Esophagus squamous epithelium (tissue), 5 donors: Measurements from ENCODE around the gene DHX57. TPM values are rescaled to one million over a fixed set of nuclear protein-coding genes. Genes with fewer than 3 reads are reported as not detected.

Experiments used
- DNase-seq: peaks from one replicate; lab custom pipeline; 2025; lab: John Stamatoyannopoulos, UW
- H3K27ac ChIP-seq, 4 donors: fragments of 200-600 bp; sonication (generic); one replicate each; pipeline ENCODE4 v1.5.1; 2016 to 2019; ENCODE audit warnings: mild to moderate bottlenecking in 1 of 4
- H3K27me3 ChIP-seq, 4 donors: fragments of 200-600 bp; sonication (generic); 1 replicate in 3 of 4; 2 replicates in 1 of 4; pipeline versions ENCODE4 v1.5.1 to v1.6.0; 2017 to 2021; ENCODE audit warnings: antibody characterized with exemption in 1 of 4
- H3K36me3 ChIP-seq, 3 donors: fragments of 200-600 bp; sonication (generic); one replicate each; pipeline ENCODE4 v1.5.1; 2016 to 2019
- H3K4me1 ChIP-seq, 3 donors: fragments of 200-600 bp; sonication (generic); one replicate each; pipeline ENCODE4 v1.5.1; 2017 to 2019
- H3K4me3 ChIP-seq, 4 donors: fragments of 200-600 bp; sonication (generic); 1 replicate in 3 of 4; 2 replicates in 1 of 4; pipeline ENCODE4 v1.5.1; 2016 to 2019; ENCODE audit warnings: mild to moderate bottlenecking in 2 of 4, moderate library complexity in 1 of 4
- H3K9me3 ChIP-seq, 3 donors: fragments of 200-600 bp; sonication (generic); one replicate each; pipeline ENCODE4 v1.5.1; 2016 to 2019
- CTCF ChIP-seq, 6 experiments: fragments of 450-650 bp in 4 of 6; fragments of 200-600 bp in 2 of 6; sonication (generic) in 2 of 6; IDR thresholded peaks; one replicate each; pipeline ENCODE4 v1.5.1; 2016 to 2019; ENCODE audit warnings: antibody characterized with exemption in 6 of 6, mild to moderate bottlenecking in 4 of 6, moderate library complexity in 4 of 6
- POLR2A ChIP-seq, 4 donors: fragments of 450-650 bp; IDR thresholded peaks; one replicate each; pipeline ENCODE4 v1.6.1; 2017; ENCODE audit warnings: antibody characterized with exemption in 4 of 4, mild to moderate bottlenecking in 4 of 4, moderate library complexity in 3 of 4
- WGBS, 2 donors: methylation state at CpG; one replicate each; pipeline ENCODE4 v1.1.5; 2018; 5-methylcytosine and 5-hydroxymethylcytosine counted together
- intact Hi-C: fragments of 100-400 bp; cut with DNase I; formaldehyde crosslinking; loops from one replicate; pipeline ENCODE4 v1.15.0; 2022
- small RNA-seq, 4 donors: library from RNA; depleted of rRNA; stranded (forward); fragments of <200 nt; gene quantifications; one replicate each; pipeline ENCODE3, GENCODE V24; 2016
- total RNA-seq, 4 donors: library from RNA; depleted of rRNA; stranded (reverse); fragments of >200 nt; gene quantifications; one replicate each; pipeline ENCODE4 v1.1.0, GENCODE V29; 2016
- donor health status: DM: yes; HTN: yes; CAD: no.

DHX57 gene
- total RNA-seq, 4 donors from 2014 or later: 7.1 to 13.5 (median 10.1) TPM

- H3K27ac ChIP-seq: peak overlapping the region; percentile 95 to 100 (median 100)
- peaks cover 20 to 45% (median 29%) of the 10 kb centered on the region in 3 donors for H3K36me3 ChIP-seq
- peak in 1 of 6 experiments; percentile 8 for TF ChIP-seq CTCF (IDR thresholded peaks at IDR 0.05)
- TF ChIP-seq POLR2A (IDR thresholded peaks at IDR 0.05): peak in 3 of 4 donors; percentile 63 to 91 (median 85)
- no peak for DNase-seq
- peak overlapping the region; percentile 72 to 99 (median 95) for H3K4me3 ChIP-seq
- WGBS, 2 donors: 0% methylated on average over 22 to 48 of the region's 59 CpGs
- intact Hi-C loops: no loop called here
- no peaks in the 10 kb centered on the region for H3K27me3 ChIP-seq
- peaks cover 7 to 68% (median 37%) of the 10 kb centered on the region in 3 donors for H3K4me1 ChIP-seq
- no peaks in the 10 kb centered on the region for H3K9me3 ChIP-seq
Observed at GRCh38 chr2:38750011-38750890, 125.5 kb downstream of the DHX57 start.

GRCh38 chr2:38748943-38749804 is 126.6 kb downstream of the DHX57 start:
- Histone ChIP-seq H3K4me1 (peaks cover 7 to 70% (median 38%) of the 10 kb centered on the region in 3 donors), H3K4me3 (peak overlapping the region; percentile 72 to 99 (median 95)), H3K36me3 (peaks cover 25 to 56% (median 38%) of the 10 kb centered on the region in 3 donors), H3K27me3 (no peaks in the 10 kb centered on the region), H3K27ac (peak overlapping the region; percentile 95 to 100 (median 100)), H3K9me3 (no peaks in the 10 kb centered on the region)
- no peak for DNase-seq
- WGBS, 2 donors: 34 to 40% methylated on average over 26 of the region's 26 CpGs
- no peak for TF ChIP-seq CTCF (IDR thresholded peaks at IDR 0.05)
- TF ChIP-seq POLR2A (IDR thresholded peaks at IDR 0.05): no peak
- intact Hi-C loops: no loop called here

GRCh38 chr2:38748391-38748790 is 127.3 kb downstream of the DHX57 start:
- no peaks in the 10 kb centered on the region for H3K9me3 ChIP-seq
- peak overlapping the region in 1 of 4 donors; percentile 30 for H3K27ac ChIP-seq
- TF ChIP-seq CTCF (IDR thresholded peaks at IDR 0.05): no peak
- no peak for TF ChIP-seq POLR2A (IDR thresholded peaks at IDR 0.05)
- DNase-seq: no peak
- intact Hi-C loops: no loop called here
- H3K36me3 ChIP-seq: peaks cover 25 to 64% (median 39%) of the 10 kb centered on the region in 3 donors
- WGBS, 2 donors: 72 to 75% methylated on average over 9 of the region's 9 CpGs
- no peak overlapping the region for H3K4me3 ChIP-seq
- no peaks in the 10 kb centered on the region for H3K27me3 ChIP-seq
- peaks cover 7 to 69% (median 38%) of the 10 kb centered on the region in 3 donors for H3K4me1 ChIP-seq

- no peak for TF ChIP-seq POLR2A (IDR thresholded peaks at IDR 0.05)
- TF ChIP-seq CTCF (IDR thresholded peaks at IDR 0.05): no peak
- Histone ChIP-seq H3K27me3 (no peaks in the 10 kb centered on the region), H3K27ac (peak overlapping the region in 1 of 4 donors; percentile 30), H3K4me1 (peaks cover 7 to 69% (median 38%) of the 10 kb centered on the region in 3 donors), H3K9me3 (no peaks in the 10 kb centered on the region), H3K4me3 (no peak overlapping the region), H3K36me3 (peaks cover 25 to 70% (median 44%) of the 10 kb centered on the region in 3 donors)
- DNase-seq: no peak
- WGBS, 2 donors: 62 to 75% methylated on average over 5 of the region's 5 CpGs
- intact Hi-C loops: no loop called here
Observed at GRCh38 chr2:38747819-38748218, 127.9 kb downstream of the DHX57 start.

Small RNA genes lying within 50 kb of the gene (small RNA-seq; reads per million reads assigned to genes)
- 0 reads per million in 4 donors for gene RNU6-851P

Other genes with a start within 250 kb of the DHX57 start
- gene GALM, start 209.8 kb downstream of the DHX57 start, total RNA-seq: 10 to 100 TPM in 1 of 4 donors, 1 to 10 TPM in 3; 2.6 to 10.5 (median 4.8) TPM
- gene SRSF7, start 124.6 kb downstream of the DHX57 start, total RNA-seq: 100 to 1,000 TPM in 2 of 4 donors, 10 to 100 TPM in 2; 57.0 to 127 (median 103) TPM
- gene GEMIN6, start 97.7 kb downstream of the DHX57 start, total RNA-seq: 1 to 10 TPM; 3.7 to 7.2 (median 4.9) TPM
- 10 to 100 TPM in 2 of 4 donors, 1 to 10 TPM in 2; 6.1 to 14.9 (median 10.6) TPM for gene MORN2, start within 50 bp of the DHX57 start, total RNA-seq
- under 1 TPM; 0.04 to 0.49 (median 0.35) TPM for gene ARHGEF33, start 13.9 kb upstream of the DHX57 start, total RNA-seq
- 10 to 100 TPM; 15.1 to 48.2 (median 27.8) TPM for gene SOS1, start 245.1 kb upstream of the DHX57 start, total RNA-seq